Prostate gland (tissue), 2 donors: ENCODE results near the gene TP53RK. TPM values are rescaled to one million over a fixed set of nuclear protein-coding genes. Genes with fewer than 3 reads are reported as not detected.
A peak's percentile ranks its signal among the peaks of the same experiment; 100 is the strongest.
"Not testable (repeated sequence)": the region's sequence is repeated elsewhere in the genome, so short reads cannot be mapped to it uniquely, and the experiment has no call there.

ENCODE experiments used
- DNase-seq: peaks from one replicate; pipeline ENCODE4 v3.0.0-alpha.2; 2019; ENCODE audit warnings: low spot score
- H3K27ac ChIP-seq, 2 donors: fragments of 200-600 bp; sonication (generic); 2 replicates each; pipeline ENCODE4 v1.5.1; 2017 to 2019
- H3K27me3 ChIP-seq: fragments of 200-600 bp; sonication (generic); replicated peaks from 2 replicates; pipeline ENCODE4 v1.5.1; 2019; ENCODE audit not compliant: insufficient read depth
- H3K36me3 ChIP-seq, 2 donors: fragments of 200-600 bp; sonication (generic); 1 replicate in 1 of 2; 2 replicates in 1 of 2; pipeline versions ENCODE4 v1.5.1 to v1.8.1; 2017 to 2019
- H3K4me1 ChIP-seq: fragments of 200-600 bp; sonication (generic); replicated peaks from 2 replicates; pipeline ENCODE4 v1.5.1; 2019
- H3K4me3 ChIP-seq, 2 donors: fragments of 200-600 bp; sonication (generic); 2 replicates each; pipeline ENCODE4 v1.5.1; 2017 to 2019
- H3K9me3 ChIP-seq: fragments of 200-600 bp; sonication (generic); 2 replicates; pipeline ENCODE4 v1.5.1; 2017
- CTCF ChIP-seq, 4 experiments: fragments of 200-600 bp in 2 of 4; fragments of 450-650 bp in 2 of 4; sonication (generic) in 2 of 4; IDR thresholded peaks; 1 replicate in 3 of 4; 2 replicates in 1 of 4; pipeline ENCODE4 v1.5.1; 2016 to 2019; ENCODE audit warnings: antibody characterized with exemption in 4 of 4, mild to moderate bottlenecking in 2 of 4, moderate library complexity in 2 of 4
- POLR2A ChIP-seq: fragments of 450-650 bp; IDR thresholded peaks from one replicate; pipeline ENCODE4 v1.6.1; 2016; ENCODE audit warnings: antibody characterized with exemption, mild to moderate bottlenecking
- POLR2AphosphoS5 ChIP-seq: sonication (generic); formaldehyde crosslinking; IDR thresholded peaks from one replicate; pipeline ENCODE4 v1.6.1; 2017; ENCODE audit warnings: antibody characterized with exemption
- WGBS: methylation state at CpG from one replicate; pipeline ENCODE4 v1.1.5; 2018; 5-methylcytosine and 5-hydroxymethylcytosine counted together
- intact Hi-C: fragments of 100-400 bp; cut with DNase I; formaldehyde crosslinking; loops from one replicate; pipeline ENCODE4 v1.14.2; 2022
- total RNA-seq, 2 donors: library from RNA; depleted of rRNA; stranded (reverse); fragments of >200 nt; gene quantifications; one replicate each; pipeline ENCODE4 v1.1.0, GENCODE V29; 2016

The TP53RK gene
- total RNA-seq, 2 donors from 2014 or later, result 23.2 to 29.6 TPM

GRCh38 chr20:46681032-46681854, 8.0 kb downstream of the TP53RK start:
- Histone ChIP-seq H3K27ac (no peak overlapping the region), H3K9me3 (no peaks in the 10 kb centered on the region), H3K27me3 (no peaks in the 10 kb centered on the region), H3K36me3 (no peaks in the 10 kb centered on the region), H3K4me1 (peaks cover 6% of the 10 kb centered on the region), H3K4me3 (no peak overlapping the region)
- 48% methylated on average over 14 of the region's 14 CpGs for WGBS
- intact Hi-C loops, result loop anchor here (5.0 to 10.0 kb wide), 3 partner anchors 119 to 326 kb away; no protein-coding TSS in a partner anchor
- peak; percentile 46 for TF ChIP-seq POLR2AphosphoS5
- no peak for TF ChIP-seq POLR2A
- peak; percentile 82 to 91 (median 85) for TF ChIP-seq CTCF (IDR thresholded peaks at IDR 0.05)
- peak; percentile 75 for DNase-seq

DNA sequence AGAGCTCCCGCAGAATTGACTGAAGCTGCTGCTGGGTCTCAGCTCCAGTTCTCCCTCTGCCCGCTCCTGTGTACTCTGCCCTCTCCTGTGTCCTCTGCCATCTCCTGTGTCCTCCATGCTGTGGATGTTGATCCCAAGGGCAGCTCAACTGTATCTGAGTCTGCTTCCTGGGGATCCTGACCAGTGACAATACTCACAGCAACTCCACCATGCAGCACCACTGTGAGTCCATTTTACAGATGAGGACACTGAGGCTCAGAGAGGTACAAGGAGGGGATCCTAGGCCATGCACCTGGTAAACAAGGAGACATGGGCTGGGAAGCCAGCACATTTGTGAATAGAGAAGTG, 8.6 kb downstream of the TP53RK start:
- Histone ChIP-seq H3K27me3 (no peaks in the 10 kb centered on the region), H3K4me3 (no peak overlapping the region), H3K36me3 (no peaks in the 10 kb centered on the region), H3K4me1 (peaks cover 6% of the 10 kb centered on the region), H3K27ac (no peak overlapping the region), H3K9me3 (no peaks in the 10 kb centered on the region)
- no peak for DNase-seq
- 94% methylated on average over 2 of the region's 2 CpGs for WGBS
- TF ChIP-seq CTCF (IDR thresholded peaks at IDR 0.05), result no peak
- no peak for TF ChIP-seq POLR2A
- no peak for TF ChIP-seq POLR2AphosphoS5
- intact Hi-C loops, result loop anchor here (5.0 to 10.0 kb wide), 3 partner anchors 118 to 326 kb away; no protein-coding TSS in a partner anchor

DNA sequence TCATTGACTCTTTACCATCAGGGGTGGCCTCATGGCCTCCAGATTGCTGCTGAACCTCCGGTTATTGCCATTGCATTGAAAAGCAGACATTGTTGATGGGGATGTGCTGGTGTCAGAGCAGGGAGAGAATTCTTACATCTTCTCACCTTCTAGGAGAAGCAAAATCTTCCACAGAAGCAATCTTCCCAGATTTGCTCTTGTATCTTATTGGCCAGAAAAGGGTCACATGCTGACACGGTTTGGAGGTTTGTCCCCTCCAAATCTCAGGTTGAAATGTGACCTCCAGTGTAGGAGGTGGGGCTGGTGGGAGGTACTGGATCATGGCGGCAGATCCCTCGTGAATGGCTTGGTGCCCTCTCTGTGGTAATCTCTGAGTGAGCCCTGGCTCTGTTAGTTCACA, 10.7 kb downstream of the TP53RK start:
- no peaks in the 10 kb centered on the region for H3K9me3 ChIP-seq
- WGBS, result 72% methylated on average over 4 of the region's 4 CpGs
- H3K36me3 ChIP-seq, result no peaks in the 10 kb centered on the region
- no peaks in the 10 kb centered on the region for H3K27me3 ChIP-seq
- no peak for DNase-seq
- intact Hi-C loops, result no loop called here
- no peak overlapping the region for H3K27ac ChIP-seq
- H3K4me1 ChIP-seq, result peaks cover 5% of the 10 kb centered on the region
- TF ChIP-seq CTCF (IDR thresholded peaks at IDR 0.05), result no peak
- TF ChIP-seq POLR2AphosphoS5, result no peak
- TF ChIP-seq POLR2A, result no peak
- H3K4me3 ChIP-seq, result no peak overlapping the region

GRCh38 chr20:46677608-46678007, 11.6 kb downstream of the TP53RK start:
- Histone ChIP-seq H3K9me3 (no peaks in the 10 kb centered on the region), H3K36me3 (no peaks in the 10 kb centered on the region), H3K27me3 (no peaks in the 10 kb centered on the region), H3K4me3 (no peak overlapping the region), H3K27ac (no peak overlapping the region), H3K4me1 (no peaks in the 10 kb centered on the region)
- no peak for TF ChIP-seq CTCF (IDR thresholded peaks at IDR 0.05)
- TF ChIP-seq POLR2AphosphoS5, result no peak
- TF ChIP-seq POLR2A, result no peak
- intact Hi-C loops, result no loop called here
- DNase-seq, result no peak
- WGBS, result 84% methylated on average over 5 of the region's 5 CpGs

DNA sequence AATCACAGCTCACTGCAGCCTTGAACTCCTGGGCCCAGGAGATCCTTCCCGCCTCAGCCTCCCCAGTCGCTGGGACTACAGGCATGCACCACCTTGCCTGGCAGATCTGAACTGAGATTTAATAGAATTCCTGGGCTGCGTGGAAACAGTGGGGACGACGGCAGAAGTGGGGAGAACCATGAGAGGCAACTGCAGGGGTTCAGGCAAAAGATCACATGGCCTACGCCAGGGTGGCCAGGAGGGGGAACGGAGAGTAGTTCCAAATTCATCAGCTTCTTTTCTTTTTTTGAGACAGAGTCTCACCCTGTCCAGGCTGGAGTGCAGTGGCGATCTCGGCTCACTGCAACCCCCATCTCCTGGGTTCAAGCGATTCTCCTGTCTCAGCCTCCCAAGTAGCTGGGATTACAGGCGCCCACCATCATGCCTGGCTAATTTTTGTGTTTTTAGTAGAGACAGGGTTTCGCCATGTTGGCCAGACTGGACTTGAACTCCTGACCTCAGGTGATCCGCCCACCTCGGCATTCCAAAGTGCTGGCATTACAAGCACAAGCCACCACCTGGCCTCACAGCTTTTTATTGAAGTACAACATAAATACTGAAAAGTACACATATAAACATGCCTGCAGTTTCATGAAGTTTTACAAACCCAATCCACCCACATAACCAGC, 12.5 kb downstream of the TP53RK start:
- intact Hi-C loops, result not testable (repeated sequence)

More for the DNA sequence above, 12.5 kb downstream of the TP53RK start:
- DNase-seq, H3K27ac ChIP-seq, H3K9me3 ChIP-seq, H3K4me3 ChIP-seq, H3K27me3 ChIP-seq, H3K36me3 ChIP-seq, H3K4me1 ChIP-seq: not testable (repeated sequence)
- WGBS, result 68% methylated on average over 9 of the region's 14 CpGs
